Measurements from ENCODE around the gene CLINT1. TPM values are rescaled to one million over a fixed set of nuclear protein-coding genes. Genes with fewer than 3 reads are reported as not detected.
A peak's percentile ranks its signal among the peaks of the same experiment; 100 is the strongest.
"Not testable (repeated sequence)": the region's sequence is repeated elsewhere in the genome, so short reads cannot be mapped to it uniquely, and the experiment has no call there.

The CLINT1 gene
- total and polyA plus RNA-seq, 3 experiments from 2014 or later = 72.3 to 91.1 (median 73.1) TPM

DNA sequence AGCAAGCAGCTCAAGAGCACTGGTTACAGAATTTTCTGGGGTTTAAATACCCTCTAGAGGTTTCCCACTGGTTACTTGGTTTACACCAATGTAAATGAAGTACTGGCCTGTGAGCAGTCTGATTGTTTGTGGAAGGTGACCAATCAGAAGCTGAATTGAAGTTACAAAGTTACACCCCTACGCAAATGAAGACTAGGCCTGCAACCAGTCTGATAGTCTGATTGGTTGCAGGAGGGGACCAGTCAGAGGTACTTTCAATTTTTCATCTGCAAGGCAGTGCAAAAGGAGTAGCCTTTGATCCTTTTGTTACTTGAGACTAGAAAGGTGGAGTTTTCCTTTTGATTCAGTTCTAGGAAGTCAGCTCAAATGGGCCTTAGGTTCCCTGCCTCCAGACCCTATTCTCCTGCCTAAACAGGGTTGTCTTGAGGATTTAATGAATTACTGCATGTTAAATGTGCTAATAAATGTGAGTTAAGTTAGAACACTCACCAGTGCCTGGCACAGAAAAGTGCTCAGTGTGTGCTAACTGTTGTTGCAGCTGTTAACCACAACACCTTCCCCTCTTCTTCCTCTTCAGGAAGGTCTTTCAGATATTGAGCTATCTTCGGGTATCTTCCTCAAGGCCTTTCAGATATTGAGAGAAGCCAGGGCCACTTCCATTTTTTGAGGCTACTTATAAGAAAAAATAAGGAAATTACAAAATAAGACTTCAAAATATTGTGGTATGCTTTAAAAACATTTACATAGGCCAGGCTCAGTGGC, 32.1 kb upstream of the CLINT1 start:
- CTCF ChIA-PET = interaction anchor here (1.3 kb wide), 1 partner anchor 148 kb away, joined by 3 read pairs; no protein-coding TSS in a partner anchor
- Mint-ChIP-seq H3K4me1 (peaks cover 7 to 17% (median 17%) of the 10 kb centered on the region in 3 donors), H3K36me3 (no peaks in the 10 kb centered on the region), H3K27me3 (peaks cover 3 to 4% of the 10 kb centered on the region in 2 donors), H3K4me3 (peak overlapping the region in 1 of 7 donors; percentile 20), H3K27ac (peak overlapping the region in 6 of 8 donors; percentile 3 to 86 (median 38)), H3K9me3 (no peaks in the 10 kb centered on the region)
- Histone ChIP-seq H3K27me3 (ENCODE audit: insufficient read depth, low read length, poor library complexity, severe bottlenecking) (no peaks in the 10 kb centered on the region), H3K36me3 (ENCODE audit: insufficient read depth, low read length) (no peaks in the 10 kb centered on the region), H3K4me3 (ENCODE audit: low read length) (no peak overlapping the region), H3K4me1 (ENCODE audit: insufficient read depth, low read length) (peaks cover 10% of the 10 kb centered on the region), H3K9me3 (ENCODE audit: low read length) (no peaks in the 10 kb centered on the region), H3K27ac (ENCODE audit: low read depth, low read length) (no peak overlapping the region)
- peak in 2 of 5 donors; percentile 2 to 5 for DNase-seq
- POLR2A ChIA-PET = no interaction called here

DNA sequence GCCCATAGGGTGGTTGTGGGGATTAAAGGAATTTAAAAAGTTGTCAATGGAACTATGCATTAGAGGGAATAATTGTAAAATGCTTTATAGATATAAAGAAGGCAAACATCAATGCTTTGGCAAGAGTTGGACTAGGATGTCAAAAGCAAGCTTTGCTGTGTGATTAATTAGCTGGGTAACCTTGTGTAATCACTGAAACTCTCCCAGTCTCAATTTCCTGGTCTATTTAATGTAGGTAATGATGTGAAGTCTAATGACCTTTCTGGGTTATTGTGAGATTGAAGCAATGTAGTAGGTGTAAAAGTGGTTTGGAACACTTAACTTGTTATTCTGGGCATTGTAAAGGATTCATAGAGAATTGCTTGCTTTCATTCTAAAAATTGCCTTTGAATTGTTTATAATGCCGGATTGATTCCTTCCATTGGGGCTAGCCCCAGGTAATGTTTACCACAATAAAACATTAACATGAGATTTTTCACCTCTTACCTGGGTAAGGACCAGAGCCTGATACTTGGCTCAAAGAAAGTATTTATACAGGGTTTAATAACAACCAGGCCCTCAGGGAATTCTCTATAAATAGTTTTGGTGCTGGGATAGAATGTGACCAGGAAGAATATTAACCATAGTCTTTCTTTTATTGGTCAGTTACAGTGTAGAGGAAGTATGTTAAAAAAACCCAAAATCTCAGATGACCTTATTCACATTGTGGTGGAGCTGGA, 30.0 kb upstream of the CLINT1 start:
- H3K4me1 Mint-ChIP-seq = peaks cover 7 to 17% (median 17%) of the 10 kb centered on the region in 3 donors
- no peaks in the 10 kb centered on the region for H3K36me3 ChIP-seq (ENCODE audit: insufficient read depth, low read length)
- no peaks in the 10 kb centered on the region for H3K36me3 Mint-ChIP-seq
- H3K27ac Mint-ChIP-seq = no peak overlapping the region
- peaks cover 10% of the 10 kb centered on the region for H3K4me1 ChIP-seq (ENCODE audit: insufficient read depth, low read length)
- no peaks in the 10 kb centered on the region for H3K9me3 Mint-ChIP-seq
- no peak overlapping the region for H3K27ac ChIP-seq (ENCODE audit: low read depth, low read length)
- POLR2A ChIA-PET = no interaction called here
- no peaks in the 10 kb centered on the region for H3K9me3 ChIP-seq (ENCODE audit: low read length)
- no peak for DNase-seq
- H3K27me3 ChIP-seq (ENCODE audit: insufficient read depth, low read length, poor library complexity, severe bottlenecking) = no peaks in the 10 kb centered on the region
- CTCF ChIA-PET = no interaction called here
- H3K27me3 Mint-ChIP-seq = peaks cover 3 to 4% of the 10 kb centered on the region in 2 donors
- no peak overlapping the region for H3K4me3 ChIP-seq (ENCODE audit: low read length)
- H3K4me3 Mint-ChIP-seq = no peak overlapping the region

DNA sequence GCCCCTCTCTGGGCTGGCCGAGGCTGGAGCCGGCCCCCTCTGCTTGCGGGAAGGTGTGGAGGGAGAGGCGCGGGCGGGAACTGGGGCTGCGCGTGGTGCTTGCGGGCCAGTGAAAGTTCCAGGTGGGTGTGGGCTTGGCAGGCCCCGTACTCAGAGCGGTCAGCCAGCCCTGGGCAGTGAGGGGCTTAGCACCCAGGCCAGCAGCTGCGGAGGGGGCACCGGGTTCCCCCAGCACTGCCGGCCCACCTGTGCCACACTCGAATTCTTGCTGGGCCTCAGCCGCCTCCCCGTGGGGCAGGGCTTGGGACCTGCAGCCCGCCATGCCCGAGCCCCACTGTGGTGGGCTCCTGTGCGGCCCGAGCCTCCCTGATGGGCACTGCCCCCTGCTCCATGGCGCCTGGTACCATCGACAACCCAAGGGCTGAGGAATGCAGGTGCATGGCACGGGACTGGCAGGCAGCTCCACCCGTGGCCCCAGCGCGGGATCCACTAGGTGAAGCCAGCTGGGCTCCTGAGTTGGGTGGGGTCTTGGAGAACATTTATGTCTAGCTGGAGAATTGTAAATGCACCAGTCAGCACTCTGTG, 27.9 kb upstream of the CLINT1 start:
- Histone ChIP-seq H3K4me3 (ENCODE audit: low read length) (no peak overlapping the region), H3K36me3 (ENCODE audit: insufficient read depth, low read length) (no peaks in the 10 kb centered on the region), H3K9me3 (ENCODE audit: low read length) (no peaks in the 10 kb centered on the region), H3K4me1 (ENCODE audit: insufficient read depth, low read length) (peaks cover 10% of the 10 kb centered on the region), H3K27me3 (ENCODE audit: insufficient read depth, low read length, poor library complexity, severe bottlenecking) (no peaks in the 10 kb centered on the region), H3K27ac (ENCODE audit: low read depth, low read length) (no peak overlapping the region)
- no peak overlapping the region for H3K27ac Mint-ChIP-seq
- H3K27me3 Mint-ChIP-seq = peaks cover 3 to 4% of the 10 kb centered on the region in 2 donors
- no peak for DNase-seq
- POLR2A ChIA-PET = no interaction called here
- no peaks in the 10 kb centered on the region for H3K9me3 Mint-ChIP-seq
- H3K36me3 Mint-ChIP-seq = no peaks in the 10 kb centered on the region
- CTCF ChIA-PET = no interaction called here
- H3K4me3 Mint-ChIP-seq = no peak overlapping the region
- H3K4me1 Mint-ChIP-seq = peaks cover 7 to 11% (median 11%) of the 10 kb centered on the region in 3 donors

DNA sequence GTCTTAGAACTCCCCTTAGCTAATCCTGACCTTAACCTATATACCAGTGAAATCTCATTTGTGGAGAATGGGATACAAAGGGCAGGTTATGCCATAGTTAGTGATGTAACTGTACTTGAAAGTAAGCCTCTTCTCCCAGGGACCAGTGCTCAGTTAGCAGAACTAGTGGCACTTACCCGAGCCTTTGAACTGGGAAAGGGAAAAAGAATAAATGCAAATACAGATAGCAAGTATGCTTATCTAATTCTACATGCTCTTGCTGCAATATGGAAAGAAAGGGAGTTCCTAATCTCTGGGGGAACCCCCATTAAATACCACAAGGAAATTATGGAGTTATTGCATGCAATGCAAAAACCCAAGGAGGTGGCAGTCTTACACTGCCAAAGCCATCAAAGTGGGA, 26.1 kb upstream of the CLINT1 start:
- H3K36me3 Mint-ChIP-seq; CTCF ChIA-PET; H3K27me3 Mint-ChIP-seq; H3K36me3 ChIP-seq (ENCODE audit: insufficient read depth, low read length); H3K4me1 ChIP-seq (ENCODE audit: insufficient read depth, low read length); H3K4me1 Mint-ChIP-seq; H3K9me3 Mint-ChIP-seq; H3K27ac ChIP-seq (ENCODE audit: low read depth, low read length); H3K27ac Mint-ChIP-seq; H3K4me3 Mint-ChIP-seq; H3K9me3 ChIP-seq (ENCODE audit: low read length); H3K4me3 ChIP-seq (ENCODE audit: low read length); H3K27me3 ChIP-seq (ENCODE audit: insufficient read depth, low read length, poor library complexity, severe bottlenecking); POLR2A ChIA-PET; DNase-seq: not testable (repeated sequence)

DNA sequence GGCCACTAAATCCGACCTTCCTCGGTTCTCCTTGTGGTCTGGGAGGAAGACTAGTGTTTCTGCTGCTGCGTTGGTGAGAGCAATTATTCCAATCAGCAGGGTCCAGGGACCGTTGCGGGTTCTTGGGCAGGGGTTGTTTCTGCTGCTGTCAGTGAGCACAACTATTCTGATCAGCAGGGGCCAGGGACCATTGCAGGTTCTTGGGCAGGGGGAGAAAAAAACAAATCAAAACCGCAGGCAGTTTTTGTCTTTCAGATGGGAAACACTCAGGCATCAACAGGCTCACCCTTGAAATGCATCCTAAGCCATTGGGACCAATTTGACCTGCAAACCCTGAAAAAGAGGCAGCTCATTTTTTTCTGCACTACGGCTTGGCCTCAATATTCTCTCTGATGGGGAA, 22.6 kb upstream of the CLINT1 start:
- CTCF ChIA-PET; DNase-seq; H3K4me1 Mint-ChIP-seq; H3K4me3 Mint-ChIP-seq; H3K36me3 Mint-ChIP-seq; H3K9me3 Mint-ChIP-seq; POLR2A ChIA-PET; H3K4me3 ChIP-seq (ENCODE audit: low read length); H3K27me3 ChIP-seq (ENCODE audit: insufficient read depth, low read length, poor library complexity, severe bottlenecking); H3K27me3 Mint-ChIP-seq; H3K27ac ChIP-seq (ENCODE audit: low read depth, low read length); H3K36me3 ChIP-seq (ENCODE audit: insufficient read depth, low read length); H3K27ac Mint-ChIP-seq; H3K4me1 ChIP-seq (ENCODE audit: insufficient read depth, low read length); H3K9me3 ChIP-seq (ENCODE audit: low read length): not testable (repeated sequence)

DNA sequence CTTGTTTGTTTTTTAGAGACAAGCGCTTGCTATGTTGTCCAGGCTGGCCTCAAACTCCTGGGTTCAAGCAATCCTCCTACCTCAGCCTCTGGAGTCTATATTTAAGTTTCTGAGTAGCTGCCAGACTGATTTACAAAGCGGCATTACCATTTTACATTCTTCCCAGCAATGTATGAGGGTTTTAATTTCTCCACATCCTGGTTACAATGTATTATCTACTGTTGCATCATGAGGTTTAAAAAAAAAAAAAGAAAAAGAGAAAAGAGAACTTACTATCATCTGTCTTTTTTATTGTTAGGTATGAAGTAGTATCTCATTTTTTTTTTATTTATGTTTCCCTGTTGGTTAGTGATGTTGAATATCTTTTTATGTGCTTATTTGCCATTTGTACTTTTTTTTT, 18.9 kb upstream of the CLINT1 start:
- Histone ChIP-seq H3K4me1 (ENCODE audit: insufficient read depth, low read length) (no peaks in the 10 kb centered on the region), H3K27me3 (ENCODE audit: insufficient read depth, low read length, poor library complexity, severe bottlenecking) (no peaks in the 10 kb centered on the region), H3K9me3 (ENCODE audit: low read length) (no peaks in the 10 kb centered on the region), H3K4me3 (ENCODE audit: low read length) (no peak overlapping the region), H3K36me3 (ENCODE audit: insufficient read depth, low read length) (no peaks in the 10 kb centered on the region), H3K27ac (ENCODE audit: low read depth, low read length) (no peak overlapping the region)
- no peaks in the 10 kb centered on the region for H3K9me3 Mint-ChIP-seq
- CTCF ChIA-PET = interaction anchor here (0.5 kb wide), 1 partner anchor 1229 kb away, joined by 3 read pairs; no protein-coding TSS in a partner anchor
- no peak overlapping the region for H3K4me3 Mint-ChIP-seq
- H3K27ac Mint-ChIP-seq = no peak overlapping the region
- POLR2A ChIA-PET = no interaction called here
- peaks cover 0 to 5% of the 10 kb centered on the region in 2 donors for H3K27me3 Mint-ChIP-seq
- DNase-seq = no peak
- H3K4me1 Mint-ChIP-seq = no peaks in the 10 kb centered on the region
- no peaks in the 10 kb centered on the region for H3K36me3 Mint-ChIP-seq

DNA sequence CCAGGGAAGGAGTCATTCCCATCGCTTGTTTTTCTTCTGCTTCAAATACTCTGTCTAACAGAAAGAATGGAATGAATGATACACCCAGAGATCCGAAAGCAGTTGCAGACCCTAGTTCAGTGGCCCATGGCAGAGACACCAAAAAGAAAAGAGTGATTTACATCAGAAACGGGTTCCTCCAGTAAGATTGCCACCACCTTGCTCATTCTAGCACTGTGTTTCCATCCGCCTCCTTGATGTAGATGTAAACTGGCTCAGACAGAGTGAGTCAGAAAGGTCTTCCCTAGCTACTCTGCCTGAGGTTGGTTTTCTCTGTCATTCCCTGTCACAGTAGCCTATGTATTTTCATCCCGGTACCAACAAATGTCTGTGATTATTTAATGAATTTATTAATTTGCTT, 15.9 kb upstream of the CLINT1 start:
- peaks cover 6% of the 10 kb centered on the region in 2 donors for H3K27me3 Mint-ChIP-seq
- Histone ChIP-seq H3K27ac (ENCODE audit: low read depth, low read length) (no peak overlapping the region), H3K9me3 (ENCODE audit: low read length) (no peaks in the 10 kb centered on the region), H3K36me3 (ENCODE audit: insufficient read depth, low read length) (no peaks in the 10 kb centered on the region), H3K4me1 (ENCODE audit: insufficient read depth, low read length) (no peaks in the 10 kb centered on the region), H3K27me3 (ENCODE audit: insufficient read depth, low read length, poor library complexity, severe bottlenecking) (no peaks in the 10 kb centered on the region), H3K4me3 (ENCODE audit: low read length) (no peak overlapping the region)
- ChIA-PET CTCF (no interaction called here), POLR2A (no interaction called here)
- no peak overlapping the region for H3K27ac Mint-ChIP-seq
- H3K4me1 Mint-ChIP-seq = no peaks in the 10 kb centered on the region
- no peaks in the 10 kb centered on the region for H3K9me3 Mint-ChIP-seq
- H3K4me3 Mint-ChIP-seq = no peak overlapping the region
- H3K36me3 Mint-ChIP-seq = no peaks in the 10 kb centered on the region
- no peak for DNase-seq

Data from CD8-positive, alpha-beta memory T cell (primary cell).